22Rv1 (cell line): ENCODE results near the gene ANKRD33B.

ENCODE experiments used
- ZFX ChIP-seq: fragments of 450-650 bp; IDR thresholded peaks from 2 replicates; pipeline ENCODE4 v1.6.1; 2017; ENCODE audit warnings: antibody characterized with exemption, borderline replicate concordance
- TF ChIP-seq, protein P1 (sequence below): fragments of 450-650 bp; IDR thresholded peaks from 2 replicates; pipeline ENCODE4 v1.5.1; 2017; ENCODE audit warnings: mild to moderate bottlenecking

- TF ChIP-seq, protein P1, sequence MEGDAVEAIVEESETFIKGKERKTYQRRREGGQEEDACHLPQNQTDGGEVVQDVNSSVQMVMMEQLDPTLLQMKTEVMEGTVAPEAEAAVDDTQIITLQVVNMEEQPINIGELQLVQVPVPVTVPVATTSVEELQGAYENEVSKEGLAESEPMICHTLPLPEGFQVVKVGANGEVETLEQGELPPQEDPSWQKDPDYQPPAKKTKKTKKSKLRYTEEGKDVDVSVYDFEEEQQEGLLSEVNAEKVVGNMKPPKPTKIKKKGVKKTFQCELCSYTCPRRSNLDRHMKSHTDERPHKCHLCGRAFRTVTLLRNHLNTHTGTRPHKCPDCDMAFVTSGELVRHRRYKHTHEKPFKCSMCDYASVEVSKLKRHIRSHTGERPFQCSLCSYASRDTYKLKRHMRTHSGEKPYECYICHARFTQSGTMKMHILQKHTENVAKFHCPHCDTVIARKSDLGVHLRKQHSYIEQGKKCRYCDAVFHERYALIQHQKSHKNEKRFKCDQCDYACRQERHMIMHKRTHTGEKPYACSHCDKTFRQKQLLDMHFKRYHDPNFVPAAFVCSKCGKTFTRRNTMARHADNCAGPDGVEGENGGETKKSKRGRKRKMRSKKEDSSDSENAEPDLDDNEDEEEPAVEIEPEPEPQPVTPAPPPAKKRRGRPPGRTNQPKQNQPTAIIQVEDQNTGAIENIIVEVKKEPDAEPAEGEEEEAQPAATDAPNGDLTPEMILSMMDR, result no peak
- TF ChIP-seq ZFX, result no peak
Measured at GRCh38 chr5:10524376-10525123, 39.3 kb upstream of the ANKRD33B start.
